HepG2 (cell line): ENCODE results near the gene NISCH. TPM values are rescaled to one million over a fixed set of nuclear protein-coding genes. Genes with fewer than 3 reads are reported as not detected.

Source experiments
- AKAP8 ChIP-seq: sonication (generic); formaldehyde crosslinking; IDR thresholded peaks from 2 replicates; pipeline ENCODE4 v1.5.1; 2020; ENCODE audit warnings: mild to moderate bottlenecking, missing genetic modification reagents
- ARID3A ChIP-seq: IDR thresholded peaks from 2 replicates; pipeline ENCODE4 v1.6.1; 2012; ENCODE audit warnings: low read depth, low read length, improper control_type of control experiment
- E2F1 ChIP-seq: sonication (generic); formaldehyde crosslinking; IDR thresholded peaks from 2 replicates; pipeline ENCODE4 v1.5.0; 2020; ENCODE audit warnings: missing genetic modification reagents
- FOXC1 ChIP-seq: sonication (generic); formaldehyde crosslinking; IDR thresholded peaks from 2 replicates; pipeline ENCODE4 v1.8.0; 2022; ENCODE audit warnings: mild to moderate bottlenecking, missing genetic modification reagents, borderline replicate concordance
- NFKB2 ChIP-seq: sonication (generic); formaldehyde crosslinking; IDR thresholded peaks from 2 replicates; pipeline ENCODE4 v1.4.0; 2020; ENCODE audit warnings: missing genetic modification reagents, borderline replicate concordance
- NPAS2 ChIP-seq: sonication (generic); formaldehyde crosslinking; IDR thresholded peaks from 2 replicates; pipeline ENCODE4 v1.8.0; 2022; ENCODE audit warnings: mild to moderate bottlenecking, missing genetic modification reagents, borderline replicate concordance
- SAP130 ChIP-seq: IDR thresholded peaks from 2 replicates; pipeline ENCODE4 v1.6.1; 2016; ENCODE audit warnings: low read depth
- TAF15 ChIP-seq: fragments of 200-400 bp; formaldehyde crosslinking; IDR thresholded peaks from one replicate; pipeline ENCODE4 v1.6.1; 2018; ENCODE audit warnings: mild to moderate bottlenecking, low read depth, low read length; ENCODE audit not compliant: poor library complexity, severe bottlenecking
- TRAFD1 ChIP-seq: sonication (generic); formaldehyde crosslinking; IDR thresholded peaks from 2 replicates; pipeline ENCODE4 v1.5.1; 2020; ENCODE audit warnings: missing genetic modification reagents, mild to moderate bottlenecking, borderline replicate concordance
- ZBTB7A ChIP-seq: sonication (generic); formaldehyde crosslinking; IDR thresholded peaks from 2 replicates; pipeline ENCODE4 v1.8.0; 2022; ENCODE audit warnings: mild to moderate bottlenecking, missing genetic modification reagents
- ZNF546 ChIP-seq: sonication (generic); formaldehyde crosslinking; conservative IDR thresholded peaks from 2 replicates; pipeline ENCODE4 v1.8.1; 2023; ENCODE audit warnings: mild to moderate bottlenecking, missing genetic modification reagents
- ZNF598 ChIP-seq: sonication (generic); formaldehyde crosslinking; IDR thresholded peaks from 2 replicates; pipeline ENCODE4 v1.5.1; 2020; ENCODE audit warnings: mild to moderate bottlenecking, missing genetic modification reagents, borderline replicate concordance
- ZNF788 ChIP-seq: sonication (generic); formaldehyde crosslinking; IDR thresholded peaks from 2 replicates; pipeline ENCODE4 v1.5.0; 2020; ENCODE audit warnings: mild to moderate bottlenecking, missing genetic modification reagents, borderline replicate concordance
- polyA plus RNA-seq, 8 experiments: library from polyadenylated mRNA; depleted of rRNA in 3 of 8; stranded (reverse) in 7 of 8; unstranded in 1 of 8; fragments of >200 nt; fragmentation: Illumina TruSeq in 4 of 8; extraction: Trizol in 4 of 8; gene quantifications; 2 replicates each; pipeline versions ENCODE4 v1.2.1 to v1.2.3, GENCODE V29; 2011 to 2016; ENCODE audit warnings: low read depth in 4 of 8, missing spikeins in 1 of 8, mixed read lengths in 1 of 8; ENCODE audit not compliant: insufficient read depth in 1 of 8
- total RNA-seq, 5 experiments: library from RNA; depleted of rRNA; stranded (reverse); fragments of >200 nt; fragmentation: Illumina TruSeq; extraction: Trizol; gene quantifications; 2 replicates each; pipeline ENCODE4 v1.2.3, GENCODE V29; 2016; ENCODE audit warnings: low read depth in 1 of 5
- TF ChIP-seq, protein P1 (sequence below): sonication (generic); formaldehyde crosslinking; IDR thresholded peaks from one replicate; pipeline ENCODE4 v1.5.1; 2020; ENCODE audit warnings: mild to moderate bottlenecking, missing genetic modification reagents; ENCODE audit errors: not compliant biosample characterization

NISCH gene
- total and polyA plus RNA-seq, 2 of the 13 experiments (the other 11 are each of a cell fraction or from before 2014, with no cell fraction given) = 27.0 to 47.6 TPM

- TF ChIP-seq NPAS2 (CRISPR knock-in tag) = no peak
- TF ChIP-seq NFKB2 (CRISPR knock-in tag) = no peak
- peak; percentile 58; the same call in 1 of the 2 replicates for TF ChIP-seq FOXC1 (CRISPR knock-in tag)
- no peak for TF ChIP-seq TRAFD1 (CRISPR knock-in tag)
- no peak for TF ChIP-seq ARID3A
- 0 out of 2 replicates have a peak, but pooled peaks have one; percentile 60 for TF ChIP-seq ZNF546 (CRISPR knock-in tag)
- TF ChIP-seq ZNF788 (CRISPR knock-in tag) = peak; percentile 56; the same call in 1 of the 2 replicates
- TF ChIP-seq SAP130 (CRISPR knock-in tag) = peak; percentile 80
- TF ChIP-seq, protein P1, sequence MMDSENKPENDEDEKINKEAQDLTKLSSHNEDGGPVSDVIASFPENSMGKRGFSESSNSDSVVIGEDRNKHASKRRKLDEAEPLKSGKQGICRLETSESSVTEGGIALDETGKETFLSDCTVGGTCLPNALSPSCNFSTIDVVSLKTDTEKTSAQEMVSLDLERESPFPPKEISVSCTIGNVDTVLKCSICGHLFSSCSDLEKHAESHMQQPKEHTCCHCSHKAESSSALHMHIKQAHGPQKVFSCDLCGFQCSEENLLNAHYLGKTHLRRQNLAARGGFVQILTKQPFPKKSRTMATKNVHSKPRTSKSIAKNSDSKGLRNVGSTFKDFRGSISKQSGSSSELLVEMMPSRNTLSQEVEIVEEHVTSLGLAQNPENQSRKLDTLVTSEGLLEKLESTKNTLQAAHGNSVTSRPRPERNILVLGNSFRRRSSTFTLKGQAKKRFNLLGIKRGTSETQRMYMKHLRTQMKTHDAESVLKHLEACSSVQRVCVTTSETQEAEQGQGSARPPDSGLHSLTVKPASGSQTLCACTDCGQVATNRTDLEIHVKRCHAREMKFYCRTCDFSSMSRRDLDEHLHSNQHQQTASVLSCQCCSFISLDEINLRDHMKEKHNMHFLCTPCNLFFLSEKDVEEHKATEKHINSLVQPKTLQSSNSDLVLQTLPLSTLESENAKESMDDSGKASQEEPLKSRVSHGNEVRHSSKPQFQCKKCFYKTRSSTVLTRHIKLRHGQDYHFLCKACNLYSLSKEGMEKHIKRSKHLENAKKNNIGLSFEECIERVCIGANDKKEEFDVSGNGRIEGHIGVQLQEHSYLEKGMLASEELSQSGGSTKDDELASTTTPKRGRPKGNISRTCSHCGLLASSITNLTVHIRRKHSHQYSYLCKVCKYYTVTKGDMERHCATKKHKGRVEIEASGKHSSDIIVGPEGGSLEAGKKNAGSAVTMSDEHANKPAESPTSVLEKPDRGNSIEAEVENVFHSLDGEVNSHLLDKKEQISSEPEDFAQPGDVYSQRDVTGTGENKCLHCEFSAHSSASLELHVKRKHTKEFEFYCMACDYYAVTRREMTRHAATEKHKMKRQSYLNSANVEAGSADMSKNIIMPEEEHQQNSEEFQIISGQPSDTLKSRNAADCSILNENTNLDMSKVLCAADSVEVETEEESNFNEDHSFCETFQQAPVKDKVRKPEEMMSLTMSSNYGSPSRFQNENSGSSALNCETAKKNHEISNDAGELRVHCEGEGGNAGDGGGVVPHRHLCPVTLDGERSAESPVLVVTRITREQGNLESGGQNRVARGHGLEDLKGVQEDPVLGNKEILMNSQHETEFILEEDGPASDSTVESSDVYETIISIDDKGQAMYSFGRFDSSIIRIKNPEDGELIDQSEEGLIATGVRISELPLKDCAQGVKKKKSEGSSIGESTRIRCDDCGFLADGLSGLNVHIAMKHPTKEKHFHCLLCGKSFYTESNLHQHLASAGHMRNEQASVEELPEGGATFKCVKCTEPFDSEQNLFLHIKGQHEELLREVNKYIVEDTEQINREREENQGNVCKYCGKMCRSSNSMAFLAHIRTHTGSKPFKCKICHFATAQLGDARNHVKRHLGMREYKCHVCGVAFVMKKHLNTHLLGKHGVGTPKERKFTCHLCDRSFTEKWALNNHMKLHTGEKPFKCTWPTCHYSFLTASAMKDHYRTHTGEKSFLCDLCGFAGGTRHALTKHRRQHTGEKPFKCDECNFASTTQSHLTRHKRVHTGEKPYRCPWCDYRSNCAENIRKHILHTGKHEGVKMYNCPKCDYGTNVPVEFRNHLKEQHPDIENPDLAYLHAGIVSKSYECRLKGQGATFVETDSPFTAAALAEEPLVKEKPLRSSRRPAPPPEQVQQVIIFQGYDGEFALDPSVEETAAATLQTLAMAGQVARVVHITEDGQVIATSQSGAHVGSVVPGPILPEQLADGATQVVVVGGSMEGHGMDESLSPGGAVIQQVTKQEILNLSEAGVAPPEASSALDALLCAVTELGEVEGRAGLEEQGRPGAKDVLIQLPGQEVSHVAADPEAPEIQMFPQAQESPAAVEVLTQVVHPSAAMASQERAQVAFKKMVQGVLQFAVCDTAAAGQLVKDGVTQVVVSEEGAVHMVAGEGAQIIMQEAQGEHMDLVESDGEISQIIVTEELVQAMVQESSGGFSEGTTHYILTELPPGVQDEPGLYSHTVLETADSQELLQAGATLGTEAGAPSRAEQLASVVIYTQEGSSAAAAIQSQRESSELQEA (CRISPR knock-in tag) = no peak
- TF ChIP-seq E2F1 (CRISPR knock-in tag) = no peak
- TF ChIP-seq TAF15 = no peak
- TF ChIP-seq AKAP8 (CRISPR knock-in tag) = 0 out of 2 replicates have a peak, but pooled peaks have one; percentile 11
- TF ChIP-seq ZNF598 (CRISPR knock-in tag) = peak; percentile 74; the same call in 1 of the 2 replicates
- no peak for TF ChIP-seq ZBTB7A
Observed at GRCh38 chr3:52534281-52535183, 79.1 kb downstream of the NISCH start (continued).
